K562 (cell line): ENCODE results near the gene PRKG1.

Experiments used
- CREB1 ChIP-seq, 2 experiments: sonication (generic) in 1 of 2; formaldehyde crosslinking in 1 of 2; IDR thresholded peaks; 2 replicates each; pipeline versions ENCODE4 v1.6.1 to v1.8.0; 2012 to 2022; ENCODE audit warnings: inconsistent platforms in 1 of 2, mild to moderate bottlenecking in 1 of 2, missing genetic modification reagents in 1 of 2, moderate library complexity in 1 of 2
- JUND ChIP-seq, 2 experiments: IDR thresholded peaks; 2 replicates in 1 of 2; 3 replicates in 1 of 2; pipeline ENCODE4 v1.6.1; 2011; ENCODE audit warnings: borderline replicate concordance in 2 of 2, low read depth in 2 of 2, low read length in 2 of 2, improper control_type of control experiment in 1 of 2, missing biosample characterization in 1 of 2, missing genetic modification characterization in 1 of 2, missing genetic modification reagents in 1 of 2
- RBBP5 ChIP-seq: fragments of 200-600 bp; sonication (generic); IDR thresholded peaks from 2 replicates; pipeline ENCODE4 v1.6.1; 2012; ENCODE audit warnings: borderline replicate concordance, mild to moderate bottlenecking, low read length, control low read depth, inconsistent platforms; ENCODE audit not compliant: insufficient read depth, poor library complexity, severe bottlenecking
- TF ChIP-seq, protein P1 (sequence below), 2 experiments: fragments of 450-650 bp in 1 of 2; sonication (generic) in 1 of 2; formaldehyde crosslinking in 1 of 2; IDR thresholded peaks; 2 replicates each; pipeline versions ENCODE4 v1.7.1 to v1.9.0; 2016 to 2022; ENCODE audit warnings: inconsistent platforms in 1 of 2, mild to moderate bottlenecking in 1 of 2, missing genetic modification reagents in 1 of 2
- TF ChIP-seq, protein P2 (sequence below), 3 experiments: IDR thresholded peaks in 2 of 3; conservative IDR thresholded peaks in 1 of 3; 2 replicates each; pipeline ENCODE4 v1.5.1; 2011 to 2012; ENCODE audit warnings: low read length in 3 of 3, mild to moderate bottlenecking in 3 of 3, control low read depth in 2 of 3, improper control_type of control experiment in 1 of 3, inconsistent platforms in 1 of 3, low read depth in 1 of 3, mixed read lengths in 1 of 3, moderate library complexity in 1 of 3; ENCODE audit not compliant: insufficient read depth in 2 of 3

DNA sequence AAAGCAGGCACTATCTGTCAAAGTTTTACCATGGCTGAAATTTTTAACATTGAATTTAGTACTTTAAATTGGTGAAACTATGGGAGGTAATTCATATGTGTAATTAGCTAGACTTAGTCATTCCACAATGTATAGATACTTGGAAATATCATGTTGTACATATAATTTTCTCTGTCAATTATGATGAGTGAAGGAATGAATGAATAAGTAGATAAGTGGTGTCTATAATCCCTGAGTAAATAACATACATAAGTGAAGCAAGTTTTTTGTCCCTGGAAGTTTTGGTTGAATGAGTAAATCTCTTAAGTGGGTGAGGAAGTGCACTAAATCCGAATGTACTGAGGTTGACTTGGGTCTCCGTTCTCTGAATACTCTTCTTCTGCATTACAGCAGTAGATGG lies 424.1 kb downstream of the PRKG1 start:
- no peak for TF ChIP-seq JUND (IDR thresholded peaks at IDR 0.05; ENCODE audit: borderline replicate concordance, low read depth, low read length)
- no peak for TF ChIP-seq JUND (tag; IDR thresholded peaks at IDR 0.05; ENCODE audit: borderline replicate concordance, low read depth, low read length)
- TF ChIP-seq, protein P1, sequence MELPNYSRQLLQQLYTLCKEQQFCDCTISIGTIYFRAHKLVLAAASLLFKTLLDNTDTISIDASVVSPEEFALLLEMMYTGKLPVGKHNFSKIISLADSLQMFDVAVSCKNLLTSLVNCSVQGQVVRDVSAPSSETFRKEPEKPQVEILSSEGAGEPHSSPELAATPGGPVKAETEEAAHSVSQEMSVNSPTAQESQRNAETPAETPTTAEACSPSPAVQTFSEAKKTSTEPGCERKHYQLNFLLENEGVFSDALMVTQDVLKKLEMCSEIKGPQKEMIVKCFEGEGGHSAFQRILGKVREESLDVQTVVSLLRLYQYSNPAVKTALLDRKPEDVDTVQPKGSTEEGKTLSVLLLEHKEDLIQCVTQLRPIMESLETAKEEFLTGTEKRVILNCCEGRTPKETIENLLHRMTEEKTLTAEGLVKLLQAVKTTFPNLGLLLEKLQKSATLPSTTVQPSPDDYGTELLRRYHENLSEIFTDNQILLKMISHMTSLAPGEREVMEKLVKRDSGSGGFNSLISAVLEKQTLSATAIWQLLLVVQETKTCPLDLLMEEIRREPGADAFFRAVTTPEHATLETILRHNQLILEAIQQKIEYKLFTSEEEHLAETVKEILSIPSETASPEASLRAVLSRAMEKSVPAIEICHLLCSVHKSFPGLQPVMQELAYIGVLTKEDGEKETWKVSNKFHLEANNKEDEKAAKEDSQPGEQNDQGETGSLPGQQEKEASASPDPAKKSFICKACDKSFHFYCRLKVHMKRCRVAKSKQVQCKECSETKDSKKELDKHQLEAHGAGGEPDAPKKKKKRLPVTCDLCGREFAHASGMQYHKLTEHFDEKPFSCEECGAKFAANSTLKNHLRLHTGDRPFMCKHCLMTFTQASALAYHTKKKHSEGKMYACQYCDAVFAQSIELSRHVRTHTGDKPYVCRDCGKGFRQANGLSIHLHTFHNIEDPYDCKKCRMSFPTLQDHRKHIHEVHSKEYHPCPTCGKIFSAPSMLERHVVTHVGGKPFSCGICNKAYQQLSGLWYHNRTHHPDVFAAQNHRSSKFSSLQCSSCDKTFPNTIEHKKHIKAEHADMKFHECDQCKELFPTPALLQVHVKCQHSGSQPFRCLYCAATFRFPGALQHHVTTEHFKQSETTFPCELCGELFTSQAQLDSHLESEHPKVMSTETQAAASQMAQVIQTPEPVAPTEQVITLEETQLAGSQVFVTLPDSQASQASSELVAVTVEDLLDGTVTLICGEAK (IDR thresholded peaks at IDR 0.05): no peak
- TF ChIP-seq, protein P1 (CRISPR knock-in tag; IDR thresholded peaks at IDR 0.05): no peak
- TF ChIP-seq CREB1 (IDR thresholded peaks at IDR 0.05): no peak
- no peak for TF ChIP-seq CREB1 (CRISPR knock-in tag; IDR thresholded peaks at IDR 0.05)
- TF ChIP-seq, protein P2, sequence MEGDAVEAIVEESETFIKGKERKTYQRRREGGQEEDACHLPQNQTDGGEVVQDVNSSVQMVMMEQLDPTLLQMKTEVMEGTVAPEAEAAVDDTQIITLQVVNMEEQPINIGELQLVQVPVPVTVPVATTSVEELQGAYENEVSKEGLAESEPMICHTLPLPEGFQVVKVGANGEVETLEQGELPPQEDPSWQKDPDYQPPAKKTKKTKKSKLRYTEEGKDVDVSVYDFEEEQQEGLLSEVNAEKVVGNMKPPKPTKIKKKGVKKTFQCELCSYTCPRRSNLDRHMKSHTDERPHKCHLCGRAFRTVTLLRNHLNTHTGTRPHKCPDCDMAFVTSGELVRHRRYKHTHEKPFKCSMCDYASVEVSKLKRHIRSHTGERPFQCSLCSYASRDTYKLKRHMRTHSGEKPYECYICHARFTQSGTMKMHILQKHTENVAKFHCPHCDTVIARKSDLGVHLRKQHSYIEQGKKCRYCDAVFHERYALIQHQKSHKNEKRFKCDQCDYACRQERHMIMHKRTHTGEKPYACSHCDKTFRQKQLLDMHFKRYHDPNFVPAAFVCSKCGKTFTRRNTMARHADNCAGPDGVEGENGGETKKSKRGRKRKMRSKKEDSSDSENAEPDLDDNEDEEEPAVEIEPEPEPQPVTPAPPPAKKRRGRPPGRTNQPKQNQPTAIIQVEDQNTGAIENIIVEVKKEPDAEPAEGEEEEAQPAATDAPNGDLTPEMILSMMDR (IDR thresholded peaks at IDR 0.05 in 2 of 3, conservative IDR thresholded peaks at IDR 0.05 in 1 of 3; ENCODE audit: insufficient read depth in 2 of 3, low read depth in 1 of 3, low read length in 3 of 3): no peak
- no peak for TF ChIP-seq RBBP5
